Epithelial cell of prostate (primary cell): Measurements from ENCODE around the gene STPG3.

ENCODE experiments used
- DNase-seq: peaks from one replicate; pipeline ENCODE4 v3.0.0-alpha.2; 2011; ENCODE audit warnings: low read depth, low spot score
- H3K27ac ChIP-seq: fragments of 450-650 bp; 2 replicates; pipeline ENCODE4 v1.5.1; 2017; ENCODE audit warnings: mild to moderate bottlenecking

STPG3 gene

DNA sequence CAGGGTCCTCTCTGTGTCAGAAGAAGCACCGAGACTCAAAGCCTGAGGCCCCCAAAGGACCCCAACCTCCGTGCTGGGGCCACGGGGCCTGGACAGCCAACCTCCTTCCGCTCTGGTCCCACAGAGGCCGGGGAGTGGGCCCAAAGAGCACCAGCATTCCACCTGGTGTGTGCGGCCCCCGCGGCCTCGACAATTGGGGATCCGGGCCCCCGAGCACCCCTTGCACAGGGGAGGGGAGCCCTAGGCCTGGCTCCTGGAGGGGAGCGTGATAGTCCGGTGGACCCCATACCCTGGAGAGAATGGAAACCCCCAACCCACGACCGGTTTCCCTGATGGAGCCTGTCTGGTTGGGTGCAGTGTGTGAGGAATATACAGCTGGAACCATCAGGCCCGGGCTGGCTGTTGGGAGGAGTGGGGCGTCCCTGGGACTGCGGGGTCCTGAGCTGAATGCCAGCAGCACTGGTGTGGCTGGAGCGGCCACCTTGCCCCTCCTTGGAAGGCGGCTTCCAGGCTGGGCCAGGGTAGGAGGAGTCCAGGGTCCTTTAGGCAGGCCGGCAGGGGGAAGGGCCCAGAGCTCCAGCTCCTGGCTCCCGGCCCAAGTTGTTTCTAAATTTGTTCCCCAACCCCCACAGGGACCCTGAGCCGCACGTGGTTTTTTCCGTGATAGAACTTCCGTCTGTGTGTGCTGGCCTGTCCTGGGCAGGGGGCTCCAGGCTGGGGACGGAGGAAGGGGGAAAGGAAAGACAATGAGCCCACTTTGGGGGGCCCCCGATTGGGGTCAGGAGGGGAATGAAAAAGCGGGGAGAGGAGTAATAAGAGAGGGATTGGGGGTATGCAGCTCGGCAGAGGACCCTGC lies 25.6 kb downstream of the STPG3 start:
- H3K27ac ChIP-seq: peak overlapping the region; percentile 67
- DNase-seq: no peak

DNA sequence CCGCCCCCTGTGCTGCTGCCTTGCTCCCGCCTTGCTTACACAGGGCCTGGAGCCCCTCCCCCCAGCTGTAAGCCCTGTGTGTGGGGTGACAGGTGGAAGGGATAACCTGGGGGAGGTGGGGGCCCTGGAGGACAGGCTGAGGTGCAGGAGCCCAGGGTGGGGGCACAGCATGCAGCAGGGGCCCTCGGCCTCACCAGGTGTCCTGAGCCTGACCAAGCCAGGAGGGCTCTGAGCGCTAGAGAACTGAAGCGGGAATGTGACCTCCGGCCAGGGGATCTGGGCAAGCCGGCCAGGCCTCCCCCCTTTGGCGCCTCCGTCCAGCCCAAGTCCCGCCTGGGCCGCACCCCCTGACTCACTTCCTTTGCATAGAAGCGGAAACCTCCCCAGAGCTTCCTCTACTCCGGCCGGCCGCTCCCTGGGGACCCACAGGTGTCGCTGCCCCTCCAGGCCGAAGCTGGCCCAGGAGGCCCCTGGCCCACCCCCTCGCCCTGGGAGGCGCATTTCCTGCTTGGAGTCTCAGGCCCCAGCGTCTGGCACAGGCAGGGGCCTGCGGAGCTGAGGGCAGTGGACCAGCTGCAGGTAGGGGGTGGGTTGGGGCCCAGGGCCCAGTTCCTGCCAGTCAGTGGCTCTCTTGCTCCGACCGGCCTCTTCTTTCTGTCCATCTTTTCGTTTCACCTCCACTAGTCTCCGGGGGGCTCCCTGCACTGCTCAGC lies 26.4 kb downstream of the STPG3 start, which contains the start of gene TOR4A:
Gene TOR4A (plus strand): TSS at position 398 of the 713 bp plus-strand sequence. CDS start 964 bp downstream, outside the sequence.
- no peak for DNase-seq
- H3K27ac ChIP-seq: peak within 1 kb of the TSS; percentile 67

DNA sequence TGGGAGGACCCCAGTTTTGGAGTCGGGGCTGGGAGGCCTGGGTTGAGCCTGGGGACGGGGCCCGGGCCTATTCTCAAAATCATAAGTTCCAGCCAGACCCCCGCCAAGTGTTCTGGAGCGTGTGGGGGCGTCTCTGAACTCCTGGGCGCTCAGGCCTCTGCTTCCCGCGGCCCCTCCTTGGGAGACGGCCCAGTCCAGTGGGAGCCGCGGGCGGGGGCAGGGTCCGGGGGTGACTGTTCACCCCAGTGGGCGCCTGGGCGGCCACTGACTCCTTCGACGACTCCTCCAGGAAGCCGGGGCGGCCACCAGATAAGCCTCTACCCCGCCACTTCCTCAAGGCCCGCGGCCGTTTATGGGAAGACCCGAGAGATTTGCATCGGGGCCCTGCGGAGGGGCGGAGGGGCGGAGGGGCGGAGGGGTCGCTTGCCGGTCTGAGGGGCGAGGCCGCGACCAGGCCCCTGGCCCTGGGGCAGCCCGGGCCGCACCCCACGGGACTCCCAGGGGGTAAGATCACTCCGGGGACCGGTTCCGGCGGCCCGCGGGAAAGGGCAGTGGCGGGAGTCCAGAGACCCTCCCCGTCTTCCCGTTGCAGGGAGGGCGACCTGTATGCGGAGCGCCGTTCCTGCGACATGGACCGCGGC lies 27.1 kb downstream of the STPG3 start:
- H3K27ac ChIP-seq: peak overlapping the region; percentile 67
- no peak for DNase-seq

DNA sequence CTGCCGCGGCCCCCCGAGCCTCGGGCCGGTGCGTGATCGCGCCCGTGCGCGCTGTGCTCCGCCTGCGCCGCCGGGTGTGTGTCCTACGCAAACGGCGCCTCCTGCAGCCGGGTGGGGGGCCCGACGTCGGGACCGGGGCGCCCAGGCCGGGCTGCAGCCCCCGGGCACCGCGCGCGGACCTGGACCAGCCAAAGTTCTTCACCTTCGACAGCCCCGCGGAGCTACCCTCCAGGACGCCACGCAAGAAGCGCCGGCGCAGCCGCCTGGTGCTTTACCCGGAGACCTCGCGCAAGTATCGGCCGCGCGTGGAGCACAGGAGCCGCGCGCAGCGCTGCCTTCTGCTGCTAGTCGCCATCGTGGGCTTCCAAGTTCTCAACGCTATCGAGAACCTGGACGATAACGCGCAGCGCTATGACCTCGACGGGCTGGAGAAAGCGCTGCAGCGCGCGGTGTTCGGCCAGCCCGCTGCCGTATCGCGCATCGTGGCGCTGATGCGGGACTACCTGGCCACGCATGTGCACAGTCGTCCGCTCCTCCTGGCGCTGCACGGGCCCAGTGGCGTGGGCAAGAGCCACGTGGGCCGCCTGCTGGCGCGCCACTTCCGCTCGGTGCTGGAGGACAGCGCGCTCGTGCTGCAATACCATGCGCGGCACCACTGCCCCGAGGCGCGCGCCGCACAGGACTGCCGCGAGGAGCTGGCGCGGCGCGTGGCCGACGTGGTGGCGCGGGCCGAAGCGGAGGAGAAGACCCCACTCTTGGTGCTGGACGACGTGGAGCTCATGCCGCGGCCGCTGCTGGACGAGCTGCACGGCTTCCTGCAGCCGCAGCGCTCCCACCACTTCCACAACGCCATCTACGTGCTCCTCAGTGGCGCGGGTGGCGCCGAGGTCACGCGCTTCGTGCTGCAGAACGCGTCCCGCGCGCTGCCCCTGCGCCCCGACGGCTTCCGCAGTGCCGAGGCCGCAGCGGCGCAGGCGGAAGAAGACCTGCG lies 27.9 kb downstream of the STPG3 start:
- DNase-seq: no peak
- no peak overlapping the region for H3K27ac ChIP-seq

DNA sequence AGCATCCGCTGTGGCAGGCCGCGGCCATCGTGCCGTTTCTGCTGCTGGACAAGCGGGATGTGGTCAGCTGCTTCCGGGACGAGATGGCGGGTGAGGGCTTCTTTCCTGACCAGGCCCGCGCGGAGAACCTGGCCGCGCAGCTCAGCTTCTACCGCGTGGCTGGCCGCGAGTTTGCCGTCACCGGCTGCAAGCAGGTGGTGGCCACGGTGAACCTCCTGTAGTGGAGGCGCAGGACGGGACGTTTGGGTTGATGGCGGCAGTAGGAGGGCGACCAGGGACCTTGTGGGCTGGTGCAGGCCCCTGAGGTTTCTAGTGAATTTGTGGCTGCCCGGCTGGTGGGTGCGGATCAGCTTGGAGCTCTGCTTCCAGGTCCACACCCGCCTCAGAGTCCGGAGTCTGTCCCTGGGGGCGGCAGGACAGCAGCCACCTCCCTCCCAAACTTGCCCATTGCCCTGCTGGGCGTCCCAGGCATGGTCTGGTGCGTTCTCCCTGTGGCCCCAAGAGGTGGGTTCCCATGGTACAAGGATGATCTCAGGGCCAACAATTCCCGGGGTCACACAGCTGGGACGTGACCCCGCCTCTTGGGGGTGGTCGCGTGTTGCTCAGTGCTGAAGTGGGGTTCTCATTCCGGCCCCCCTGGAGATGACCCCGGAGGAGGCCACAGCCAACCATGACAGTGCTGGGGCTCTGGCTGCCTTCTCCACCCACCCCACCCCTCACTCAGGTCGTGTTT lies 28.8 kb downstream of the STPG3 start:
- no peak overlapping the region for H3K27ac ChIP-seq
- no peak for DNase-seq

DNA sequence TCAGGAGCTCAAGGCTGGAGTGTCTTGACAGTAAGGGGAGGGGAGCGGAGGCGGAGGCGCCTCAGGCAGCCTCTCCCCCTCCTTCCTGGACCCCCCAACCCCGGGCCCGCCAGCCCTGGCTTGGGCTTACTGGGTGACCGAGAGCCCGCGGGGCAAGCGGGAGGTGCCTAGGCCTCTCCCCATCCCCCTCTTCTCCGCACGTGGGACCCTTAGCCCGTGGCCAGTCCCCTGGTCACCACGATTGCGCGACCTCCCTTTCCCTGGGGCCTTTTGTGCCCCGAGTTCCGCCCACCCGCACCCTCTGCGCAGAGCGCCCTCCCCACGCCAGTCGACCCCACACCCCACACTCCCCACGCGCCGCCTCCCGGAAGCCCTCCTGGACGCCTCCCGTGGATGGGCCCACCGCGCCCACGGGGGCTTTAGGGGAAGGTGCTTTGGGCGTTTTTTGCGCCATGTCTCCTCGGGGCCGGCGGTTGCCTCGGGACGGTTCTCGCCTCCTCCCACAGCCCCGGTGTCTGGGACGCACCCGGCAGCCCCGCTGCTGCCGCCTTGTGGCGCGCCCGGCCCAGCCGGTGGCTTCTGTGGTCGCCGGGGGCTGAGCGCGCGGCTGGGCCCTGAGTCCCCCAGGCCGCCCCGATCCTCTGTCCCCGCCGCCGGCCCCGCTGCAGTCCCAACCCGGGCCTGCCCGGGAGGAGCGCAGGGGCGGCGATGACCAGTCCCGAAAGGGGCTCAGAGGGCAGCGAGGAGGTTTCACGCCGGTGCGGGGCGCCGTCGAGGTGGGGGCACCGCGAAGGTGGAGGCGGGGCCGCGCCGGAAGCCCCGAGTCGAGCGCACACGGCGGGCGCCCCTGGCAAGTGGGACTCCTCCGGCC lies 29.6 kb downstream of the STPG3 start:
- no peak overlapping the region for H3K27ac ChIP-seq
- no peak for DNase-seq

DNA sequence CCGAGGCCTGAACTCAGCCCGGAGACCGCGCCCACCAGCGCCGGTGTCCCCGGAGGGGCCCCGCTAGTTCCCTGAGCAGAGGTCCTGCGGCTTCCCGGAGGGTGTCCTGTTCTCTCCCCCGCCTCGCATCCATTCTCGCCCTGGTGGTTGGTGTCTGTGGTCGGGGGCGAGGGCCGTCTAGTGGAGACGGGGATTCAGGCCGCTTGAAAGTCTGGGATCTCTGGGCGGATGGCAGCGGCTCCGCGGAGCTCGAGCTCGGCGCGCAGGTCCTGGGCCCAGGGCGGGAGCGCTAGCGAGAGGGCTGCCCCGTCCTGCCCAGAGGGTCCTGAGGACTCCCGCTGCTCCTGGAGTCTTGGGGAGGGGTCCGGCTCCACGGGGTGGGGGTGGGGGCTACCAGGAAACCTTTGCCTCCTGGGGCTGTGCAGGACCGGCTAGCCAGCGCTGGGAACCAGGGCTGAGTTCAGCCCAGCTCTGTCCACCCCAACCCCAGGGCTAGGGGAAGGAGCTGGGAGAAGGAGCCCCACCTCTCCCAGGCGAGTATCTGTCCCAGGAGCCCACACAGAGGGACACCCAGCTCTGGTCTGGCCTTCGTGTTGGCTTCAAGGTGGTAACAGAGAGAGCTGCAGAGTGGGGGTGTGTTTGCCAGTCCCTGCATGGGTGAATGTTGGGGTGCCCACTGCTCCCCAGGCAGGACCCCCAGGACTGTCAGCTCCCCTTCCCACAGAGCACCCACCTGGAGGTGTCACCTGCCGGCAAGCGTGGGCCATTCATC lies 30.4 kb downstream of the STPG3 start:
- H3K27ac ChIP-seq: no peak overlapping the region
- no peak for DNase-seq

DNA sequence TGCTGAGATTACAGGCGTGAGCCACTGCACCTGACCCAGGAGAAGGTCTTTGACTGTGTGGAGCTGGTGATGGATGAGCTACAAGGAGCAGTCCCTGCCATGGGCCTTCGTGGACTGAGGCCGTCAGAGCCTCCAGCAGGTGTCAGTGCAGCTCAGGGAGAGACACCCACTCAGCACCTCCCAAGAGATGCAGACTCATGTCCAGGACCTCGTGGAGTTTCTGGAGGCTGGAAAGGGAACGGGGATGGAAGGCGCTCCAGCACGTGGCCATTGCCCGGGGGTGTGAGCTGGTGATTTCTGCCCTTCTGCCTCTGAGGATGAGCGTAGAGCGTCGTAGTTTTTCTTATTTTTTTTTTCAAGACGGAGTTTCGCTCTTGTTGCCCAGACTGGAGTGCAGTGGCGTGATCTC lies 35.9 kb downstream of the STPG3 start:
- DNase-seq: no peak
- no peak overlapping the region for H3K27ac ChIP-seq

DNA sequence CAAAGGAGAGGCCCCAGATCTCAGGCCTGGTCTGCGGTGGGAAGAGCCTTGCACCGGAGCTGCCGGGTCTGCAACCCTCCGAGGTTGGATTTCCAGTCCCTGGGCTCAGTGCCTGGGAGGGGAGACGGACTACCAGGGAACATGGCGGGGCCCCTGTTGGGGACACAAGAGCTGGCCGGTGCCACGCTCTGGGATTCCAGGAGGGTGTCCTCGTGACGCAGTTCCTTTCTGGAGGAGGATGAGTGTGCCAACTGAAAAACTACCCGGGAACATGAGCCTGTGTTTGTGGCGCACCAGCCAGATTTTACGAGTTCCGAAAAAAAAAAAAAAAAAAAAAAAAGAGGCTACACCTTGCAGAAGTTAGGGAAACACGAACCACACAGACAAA lies 42.0 kb downstream of the STPG3 start:
- peak overlapping the region; percentile 74 for H3K27ac ChIP-seq
- no peak for DNase-seq

DNA sequence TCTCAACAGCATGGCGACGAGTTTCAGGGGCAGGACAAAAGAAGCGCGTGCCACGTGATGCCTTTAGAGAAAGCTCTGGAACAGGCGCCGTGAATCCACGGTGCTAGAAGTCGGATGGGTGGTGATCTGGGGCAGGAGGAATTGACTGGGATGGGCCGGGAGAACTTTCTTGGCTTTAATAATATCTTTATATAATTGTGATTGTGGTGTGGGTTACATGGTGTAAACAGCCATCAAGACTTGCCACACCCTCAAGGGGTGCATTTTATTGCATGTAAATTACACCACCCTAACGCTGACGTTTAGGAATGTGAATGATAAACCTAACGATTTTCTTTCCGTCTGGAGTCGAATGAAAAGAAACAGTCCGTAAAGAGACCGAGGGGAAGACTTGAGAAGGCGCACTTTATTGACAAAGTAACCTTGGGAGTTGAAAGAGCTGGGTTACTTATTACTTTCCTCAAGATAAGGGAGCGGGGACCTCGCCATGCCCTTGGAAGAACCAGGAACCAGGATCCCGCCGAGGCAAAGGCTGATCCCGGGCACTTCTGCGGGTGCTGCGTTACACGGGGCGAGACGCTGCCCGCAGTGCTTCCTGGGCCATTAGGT lies 42.5 kb downstream of the STPG3 start:
- peak overlapping the region; percentile 74 for H3K27ac ChIP-seq
- DNase-seq: no peak

DNA sequence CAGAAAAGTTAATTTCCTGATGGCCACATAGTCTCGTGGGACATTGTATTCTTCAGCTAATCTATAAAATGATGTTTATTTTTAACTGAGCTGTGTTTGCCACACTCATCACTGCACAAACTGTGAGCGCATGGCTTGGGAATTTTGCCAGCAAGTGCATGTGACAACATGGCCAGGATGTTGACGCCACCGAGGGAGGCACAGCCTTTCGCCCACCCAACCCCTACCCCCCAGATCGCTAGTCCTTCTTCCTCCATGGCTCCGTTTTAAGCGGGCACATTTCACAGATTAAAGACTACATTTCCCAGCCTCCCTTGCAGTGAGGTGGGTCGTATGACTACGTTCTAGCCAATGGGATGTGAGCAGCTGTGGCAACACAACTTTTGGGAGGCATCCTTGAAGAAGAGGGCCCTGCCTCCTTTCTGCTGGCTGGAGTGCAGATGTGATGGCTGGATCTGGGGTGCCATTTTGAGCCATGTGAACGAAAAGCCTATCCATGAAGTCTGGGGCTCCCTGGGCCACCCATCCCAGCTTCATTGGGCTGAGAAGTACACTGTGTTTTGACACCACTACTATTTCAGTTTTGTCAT lies 43.1 kb downstream of the STPG3 start:
- peak overlapping the region; percentile 74 for H3K27ac ChIP-seq
- DNase-seq: no peak

DNA sequence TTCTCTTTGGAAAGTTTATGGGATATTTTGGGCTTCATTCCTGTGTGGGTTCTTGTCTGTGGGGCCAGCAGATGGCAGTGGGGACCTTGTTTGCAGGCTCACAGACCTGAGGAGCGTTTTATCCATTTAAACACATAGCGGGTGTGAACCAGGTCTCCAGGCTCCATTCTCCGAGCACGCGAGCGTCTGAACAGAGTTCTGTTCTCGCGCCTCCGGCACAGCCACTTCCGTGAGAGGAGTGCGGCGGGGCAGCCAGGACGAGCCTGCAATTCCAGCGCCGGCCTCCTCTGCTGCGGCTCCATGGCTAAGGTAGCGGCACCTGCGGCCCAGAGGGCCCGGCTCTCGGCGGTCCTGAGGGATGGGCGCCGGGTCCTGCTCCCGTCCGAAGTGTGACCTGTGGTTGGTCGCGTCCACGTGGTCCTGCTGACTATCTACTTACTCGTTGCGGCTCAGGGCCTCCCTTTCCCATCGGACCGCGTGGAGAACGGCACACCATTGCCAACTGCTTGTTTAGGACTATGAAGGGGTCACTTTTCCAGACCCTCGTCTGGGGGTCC lies 43.7 kb downstream of the STPG3 start:
- DNase-seq: no peak
- H3K27ac ChIP-seq: peak overlapping the region; percentile 74

DNA sequence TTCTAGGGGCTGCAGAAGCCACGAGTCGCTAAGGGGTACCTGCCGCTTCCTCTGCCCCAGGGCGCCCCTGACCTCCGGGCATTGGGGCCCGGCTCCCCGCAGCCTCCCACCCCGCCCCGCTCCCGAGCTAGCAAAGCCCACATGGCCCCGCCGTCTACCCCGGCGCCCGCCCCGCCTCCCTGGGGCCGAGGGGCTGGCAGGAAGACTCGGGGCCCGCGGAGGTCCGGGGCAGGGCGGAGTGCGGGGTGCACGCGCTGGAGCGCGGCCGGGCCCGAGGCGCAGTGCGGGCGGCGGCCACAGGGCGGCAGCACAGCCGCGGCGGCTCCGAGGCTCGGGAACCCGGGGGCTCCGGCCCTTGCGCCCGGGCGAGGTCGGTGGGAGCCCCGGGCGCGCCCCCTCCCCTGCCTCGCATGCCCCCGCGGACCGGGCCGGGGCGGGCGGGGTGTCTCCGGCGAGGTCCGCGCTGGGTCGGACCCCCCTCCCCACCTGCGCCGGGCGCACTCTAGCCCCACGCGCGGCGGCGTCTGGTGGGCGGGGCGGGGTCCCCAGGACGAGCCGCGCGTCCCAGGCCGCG lies 44.2 kb downstream of the STPG3 start:
- DNase-seq: no peak
- H3K27ac ChIP-seq: no peak overlapping the region

DNA sequence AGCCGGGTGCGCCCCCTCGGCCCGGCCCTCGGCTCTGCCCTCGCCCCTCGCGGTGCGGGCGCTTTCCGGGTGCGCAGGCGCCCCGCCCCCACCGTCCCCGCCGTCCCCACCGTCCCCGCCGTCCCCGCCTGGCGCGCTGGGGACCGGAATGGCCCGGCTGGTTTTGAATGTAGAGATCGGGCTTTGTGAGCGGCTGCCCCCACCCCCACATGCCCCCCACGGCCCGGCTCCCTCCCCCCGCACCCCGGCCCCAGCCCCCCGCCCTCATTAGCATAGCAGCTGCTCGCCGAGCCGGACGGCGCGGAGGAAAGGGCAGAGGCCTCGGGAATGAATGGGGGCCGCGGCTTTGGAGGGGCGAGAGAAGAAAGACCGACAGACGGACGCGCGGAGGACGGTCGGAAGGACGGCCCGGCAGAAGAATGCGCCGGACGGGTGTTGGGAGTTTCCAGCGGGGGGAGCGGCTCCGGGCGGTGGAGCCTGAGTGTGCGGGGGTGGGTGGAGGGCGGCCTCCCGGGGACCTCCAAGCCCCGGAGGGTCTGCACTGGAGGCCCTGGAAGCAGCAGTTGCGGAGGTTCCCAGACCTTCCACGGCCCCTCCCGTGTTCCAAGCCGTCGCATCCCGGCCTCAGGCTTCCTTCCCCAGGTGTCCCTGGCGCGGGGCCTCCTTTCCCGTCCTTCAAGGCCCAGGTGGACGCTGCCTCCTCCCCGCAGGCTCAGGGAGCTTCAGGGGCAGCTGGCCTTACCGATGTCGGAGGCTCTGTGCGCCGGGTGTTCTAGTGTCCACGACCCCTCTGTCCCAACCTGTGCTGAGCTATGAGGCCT lies 45.0 kb downstream of the STPG3 start:
- DNase-seq: no peak
- no peak overlapping the region for H3K27ac ChIP-seq
